Esophagus squamous epithelium (tissue), 5 donors: Measurements from ENCODE around the gene CREB3. TPM values are rescaled to one million over a fixed set of nuclear protein-coding genes. Genes with fewer than 3 reads are reported as not detected.

Experiments
- DNase-seq: peaks from one replicate; lab custom pipeline; 2025; lab: John Stamatoyannopoulos, UW
- H3K27ac ChIP-seq, 4 donors: fragments of 200-600 bp; sonication (generic); one replicate each; pipeline ENCODE4 v1.5.1; 2016 to 2019; ENCODE audit warnings: mild to moderate bottlenecking in 1 of 4
- H3K27me3 ChIP-seq, 4 donors: fragments of 200-600 bp; sonication (generic); 1 replicate in 3 of 4; 2 replicates in 1 of 4; pipeline versions ENCODE4 v1.5.1 to v1.6.0; 2017 to 2021; ENCODE audit warnings: antibody characterized with exemption in 1 of 4
- H3K36me3 ChIP-seq, 3 donors: fragments of 200-600 bp; sonication (generic); one replicate each; pipeline ENCODE4 v1.5.1; 2016 to 2019
- H3K4me1 ChIP-seq, 3 donors: fragments of 200-600 bp; sonication (generic); one replicate each; pipeline ENCODE4 v1.5.1; 2017 to 2019
- H3K4me3 ChIP-seq, 4 donors: fragments of 200-600 bp; sonication (generic); 1 replicate in 3 of 4; 2 replicates in 1 of 4; pipeline ENCODE4 v1.5.1; 2016 to 2019; ENCODE audit warnings: mild to moderate bottlenecking in 2 of 4, moderate library complexity in 1 of 4
- H3K9me3 ChIP-seq, 3 donors: fragments of 200-600 bp; sonication (generic); one replicate each; pipeline ENCODE4 v1.5.1; 2016 to 2019
- POLR2A ChIP-seq, 4 donors: fragments of 450-650 bp; IDR thresholded peaks; one replicate each; pipeline ENCODE4 v1.6.1; 2017; ENCODE audit warnings: antibody characterized with exemption in 4 of 4, mild to moderate bottlenecking in 4 of 4, moderate library complexity in 3 of 4
- WGBS, 2 donors: methylation state at CpG; one replicate each; pipeline ENCODE4 v1.1.5; 2018; 5-methylcytosine and 5-hydroxymethylcytosine counted together
- intact Hi-C: fragments of 100-400 bp; cut with DNase I; formaldehyde crosslinking; loops from one replicate; pipeline ENCODE4 v1.15.0; 2022
- total RNA-seq, 4 donors: library from RNA; depleted of rRNA; stranded (reverse); fragments of >200 nt; gene quantifications; one replicate each; pipeline ENCODE4 v1.1.0, GENCODE V29; 2016
- TF ChIP-seq, protein P1 (sequence below), 6 experiments: fragments of 450-650 bp in 4 of 6; fragments of 200-600 bp in 2 of 6; sonication (generic) in 2 of 6; IDR thresholded peaks; one replicate each; pipeline ENCODE4 v1.5.1; 2016 to 2019; ENCODE audit warnings: antibody characterized with exemption in 6 of 6, mild to moderate bottlenecking in 4 of 6, moderate library complexity in 4 of 6
- donor health status: DM: yes; HTN: yes; CAD: no.

Gene CREB3
- total RNA-seq, 4 donors from 2014 or later = 10.5 to 24.2 (median 19.2) TPM

DNA sequence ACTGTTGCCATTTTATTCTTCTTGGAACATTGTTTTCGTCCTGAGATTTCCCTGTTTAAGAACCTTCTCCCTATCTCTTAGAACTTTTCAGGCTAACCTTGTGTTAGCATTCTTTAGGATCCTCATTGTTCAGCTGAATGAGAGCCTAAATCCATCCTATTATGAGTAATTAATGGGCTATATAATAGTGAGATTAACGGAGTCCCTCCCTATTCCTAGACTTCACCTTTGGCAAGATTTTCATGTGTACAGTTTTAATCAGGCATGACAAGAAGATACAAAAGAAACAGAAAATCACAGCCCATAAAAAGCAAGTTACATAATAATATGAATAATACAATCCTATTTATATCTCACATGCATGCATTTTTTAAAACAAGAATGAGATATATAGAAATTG lies 30.7 kb downstream of the CREB3 start:
- intact Hi-C loops = no loop called here
- WGBS, 2 donors = 46 to 47% methylated on average over 2 of the region's 2 CpGs
- Histone ChIP-seq H3K27ac (no peak overlapping the region), H3K9me3 (no peaks in the 10 kb centered on the region), H3K4me1 (peaks cover 0 to 25% (median 2%) of the 10 kb centered on the region in 3 donors), H3K36me3 (no peaks in the 10 kb centered on the region), H3K4me3 (no peak overlapping the region), H3K27me3 (peaks cover 0 to 78% (median 0%) of the 10 kb centered on the region in 4 donors)
- DNase-seq = no peak
- no peak for TF ChIP-seq POLR2A (IDR thresholded peaks at IDR 0.05)
- TF ChIP-seq, protein P1, sequence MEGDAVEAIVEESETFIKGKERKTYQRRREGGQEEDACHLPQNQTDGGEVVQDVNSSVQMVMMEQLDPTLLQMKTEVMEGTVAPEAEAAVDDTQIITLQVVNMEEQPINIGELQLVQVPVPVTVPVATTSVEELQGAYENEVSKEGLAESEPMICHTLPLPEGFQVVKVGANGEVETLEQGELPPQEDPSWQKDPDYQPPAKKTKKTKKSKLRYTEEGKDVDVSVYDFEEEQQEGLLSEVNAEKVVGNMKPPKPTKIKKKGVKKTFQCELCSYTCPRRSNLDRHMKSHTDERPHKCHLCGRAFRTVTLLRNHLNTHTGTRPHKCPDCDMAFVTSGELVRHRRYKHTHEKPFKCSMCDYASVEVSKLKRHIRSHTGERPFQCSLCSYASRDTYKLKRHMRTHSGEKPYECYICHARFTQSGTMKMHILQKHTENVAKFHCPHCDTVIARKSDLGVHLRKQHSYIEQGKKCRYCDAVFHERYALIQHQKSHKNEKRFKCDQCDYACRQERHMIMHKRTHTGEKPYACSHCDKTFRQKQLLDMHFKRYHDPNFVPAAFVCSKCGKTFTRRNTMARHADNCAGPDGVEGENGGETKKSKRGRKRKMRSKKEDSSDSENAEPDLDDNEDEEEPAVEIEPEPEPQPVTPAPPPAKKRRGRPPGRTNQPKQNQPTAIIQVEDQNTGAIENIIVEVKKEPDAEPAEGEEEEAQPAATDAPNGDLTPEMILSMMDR (IDR thresholded peaks at IDR 0.05) = no peak

GRCh38 chr9:35763803-35764202 lies 31.3 kb downstream of the CREB3 start:
- 93% methylated on average over 1 of the region's 1 CpG for WGBS, 2 donors
- Histone ChIP-seq H3K36me3 (no peaks in the 10 kb centered on the region), H3K4me3 (no peak overlapping the region), H3K27me3 (peaks cover 0 to 78% (median 0%) of the 10 kb centered on the region in 4 donors), H3K4me1 (peaks cover 0 to 18% (median 0%) of the 10 kb centered on the region in 3 donors), H3K9me3 (no peaks in the 10 kb centered on the region), H3K27ac (no peak overlapping the region)
- no peak for DNase-seq
- TF ChIP-seq POLR2A (IDR thresholded peaks at IDR 0.05) = no peak
- TF ChIP-seq, protein P1 (IDR thresholded peaks at IDR 0.05) = no peak
- intact Hi-C loops = no loop called here

DNA sequence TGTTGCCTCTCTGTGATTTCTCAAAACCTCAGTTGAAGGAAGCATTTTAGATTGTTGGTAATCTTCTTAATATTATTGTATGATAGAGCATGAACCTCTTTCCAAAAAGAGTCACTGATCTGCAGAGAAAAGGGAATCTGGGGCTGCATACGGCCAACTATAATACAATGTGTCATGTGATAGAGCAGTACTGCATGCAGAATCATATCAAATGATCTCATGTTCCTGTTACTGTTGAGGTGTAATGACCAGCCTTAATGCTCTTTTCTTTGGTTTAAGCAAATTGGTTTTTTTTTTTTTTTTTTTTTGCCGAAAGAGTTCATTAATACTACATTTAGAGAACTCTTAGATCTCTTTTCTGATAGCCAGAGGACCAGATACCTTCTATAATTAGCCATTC lies 34.5 kb downstream of the CREB3 start:
- Histone ChIP-seq H3K27me3 (peaks cover 0 to 72% (median 0%) of the 10 kb centered on the region in 4 donors), H3K27ac (no peak overlapping the region), H3K4me1 (peaks cover 0 to 31% (median 7%) of the 10 kb centered on the region in 3 donors), H3K36me3 (no peaks in the 10 kb centered on the region), H3K9me3 (no peaks in the 10 kb centered on the region), H3K4me3 (no peak overlapping the region)
- no peak for DNase-seq
- intact Hi-C loops = no loop called here
- 81 to 88% methylated on average over 2 of the region's 2 CpGs for WGBS, 2 donors
- no peak for TF ChIP-seq POLR2A (IDR thresholded peaks at IDR 0.05)
- TF ChIP-seq, protein P1 (IDR thresholded peaks at IDR 0.05) = no peak

DNA sequence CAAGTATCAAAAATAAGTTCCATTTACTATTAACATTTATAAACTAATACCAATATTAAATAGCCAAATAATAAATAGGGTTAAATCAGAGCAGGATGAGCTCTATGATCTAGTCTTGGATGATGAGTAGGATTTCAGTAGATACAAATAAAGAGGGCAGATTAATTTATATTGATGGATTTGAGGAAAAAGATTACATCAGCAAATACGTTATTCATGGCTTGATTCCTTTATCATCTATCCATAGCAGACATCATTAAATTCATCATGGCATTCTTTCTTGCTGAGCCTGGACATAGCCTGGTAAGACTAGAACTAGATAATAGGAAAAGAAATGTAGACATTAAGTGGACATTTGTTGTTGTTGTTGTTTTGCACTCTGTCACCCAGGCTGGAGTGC lies 35.0 kb downstream of the CREB3 start:
- DNase-seq = no peak
- peaks cover 0 to 68% (median 0%) of the 10 kb centered on the region in 4 donors for H3K27me3 ChIP-seq
- no peaks in the 10 kb centered on the region for H3K36me3 ChIP-seq
- H3K4me1 ChIP-seq = peaks cover 0 to 32% (median 7%) of the 10 kb centered on the region in 3 donors
- intact Hi-C loops = no loop called here
- no peaks in the 10 kb centered on the region for H3K9me3 ChIP-seq
- H3K4me3 ChIP-seq = no peak overlapping the region
- WGBS, 2 donors = 86 to 89% methylated on average over 1 of the region's 1 CpG
- no peak for TF ChIP-seq POLR2A (IDR thresholded peaks at IDR 0.05)
- TF ChIP-seq, protein P1 (IDR thresholded peaks at IDR 0.05) = no peak
- no peak overlapping the region for H3K27ac ChIP-seq

GRCh38 chr9:35769763-35770162 lies 37.3 kb downstream of the CREB3 start:
- intact Hi-C loops = no loop called here
- no peaks in the 10 kb centered on the region for H3K36me3 ChIP-seq
- WGBS, 2 donors = 86 to 90% methylated on average over 1 of the region's 1 CpG
- TF ChIP-seq, protein P1 (IDR thresholded peaks at IDR 0.05) = no peak
- no peak for TF ChIP-seq POLR2A (IDR thresholded peaks at IDR 0.05)
- H3K4me1 ChIP-seq = peaks cover 0 to 20% (median 7%) of the 10 kb centered on the region in 3 donors
- H3K27ac ChIP-seq = no peak overlapping the region
- peaks cover 0 to 64% (median 0%) of the 10 kb centered on the region in 4 donors for H3K27me3 ChIP-seq
- no peak overlapping the region for H3K4me3 ChIP-seq
- DNase-seq = no peak
- H3K9me3 ChIP-seq = no peaks in the 10 kb centered on the region
